ENCODE measurements around the gene ADCK1.
"Not testable (repeated sequence)": the region's sequence is repeated elsewhere in the genome, so short reads cannot be mapped to it uniquely, and the experiment has no call there.

The ADCK1 gene

DNA sequence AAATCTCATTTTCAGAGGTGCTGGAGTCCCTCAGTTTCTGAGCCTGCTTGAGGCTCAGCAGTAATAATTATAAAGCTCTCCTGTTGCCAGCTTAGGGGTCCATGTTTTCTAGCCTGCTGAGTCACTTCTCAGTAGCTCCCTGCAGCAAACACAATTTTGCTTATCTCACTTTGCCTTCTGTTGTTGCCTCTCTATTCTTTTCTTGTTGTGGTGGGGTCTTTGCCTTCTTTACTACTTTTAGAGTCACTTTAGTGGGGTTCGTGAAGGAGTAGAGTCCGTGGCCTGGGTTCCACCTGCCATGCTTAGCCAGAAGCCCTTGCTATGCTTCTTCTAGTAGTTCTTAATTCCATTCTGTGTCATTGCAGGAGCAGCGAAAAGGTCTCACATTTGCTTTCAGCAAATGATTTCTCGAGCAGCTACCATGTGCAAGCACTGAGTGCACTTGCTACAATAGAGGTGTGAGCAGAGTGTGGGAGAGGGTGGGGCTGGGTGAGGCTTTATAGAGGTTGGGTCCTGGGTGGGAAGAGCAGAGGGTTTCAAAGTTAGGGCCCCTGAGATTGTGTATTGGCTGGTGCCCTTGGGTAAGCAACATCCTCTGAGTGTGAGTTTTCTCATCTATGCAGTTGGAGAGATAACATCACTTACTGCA, 114.3 kb downstream of the ADCK1 start:
- Histone ChIP-seq H3K4me3 (ENCODE audit: low read length, poor library complexity, severe bottlenecking) (no peak overlapping the region), H3F3A (ENCODE audit: low read depth) (no peaks in the 10 kb centered on the region), H3K9me2 (replicated peaks; ENCODE audit: low read depth, low read length) (no peaks in the 10 kb centered on the region), H3K9me3 (ENCODE audit: insufficient read depth, low read depth, low read length) (no peaks in the 10 kb centered on the region), H3K4me2 (ENCODE audit: low read depth, low read length, poor library complexity, severe bottlenecking) (no peak overlapping the region), H3K4me1 (ENCODE audit: insufficient read depth, low read length, poor library complexity, severe bottlenecking) (no peaks in the 10 kb centered on the region), H3K27me3 (ENCODE audit: insufficient read depth, low read length, poor library complexity, severe bottlenecking) (no peaks in the 10 kb centered on the region), H4K20me1 (ENCODE audit: insufficient read depth, low read length, poor library complexity, severe bottlenecking) (no peaks in the 10 kb centered on the region), H3K9ac (ENCODE audit: low read depth, low read length, poor library complexity, severe bottlenecking) (no peak overlapping the region), H2AFZ (ENCODE audit: low read length) (no peak overlapping the region; the same call in 1 of the 2 replicates), H3K36me3 (ENCODE audit: insufficient read depth, low read length) (no peaks in the 10 kb centered on the region), H3K79me2 (ENCODE audit: insufficient read depth, low read length) (no peaks in the 10 kb centered on the region)
- TF ChIP-seq EZH2phosphoT487 (IDR thresholded peaks at IDR 0.05; ENCODE audit: borderline replicate concordance) (no peak), CTCF (conservative IDR thresholded peaks at IDR 0.05; ENCODE audit: low read length) (no peak)

- H3K9me3 ChIP-seq (ENCODE audit: insufficient read depth, low read depth, low read length); H3K4me2 ChIP-seq (ENCODE audit: low read depth, low read length, poor library complexity, severe bottlenecking); H3F3A ChIP-seq (ENCODE audit: low read depth); H3K4me1 ChIP-seq (ENCODE audit: insufficient read depth, low read length, poor library complexity, severe bottlenecking); H3K4me3 ChIP-seq (ENCODE audit: low read length, poor library complexity, severe bottlenecking); H3K9me2 ChIP-seq (replicated peaks; ENCODE audit: low read depth, low read length); H3K27me3 ChIP-seq (ENCODE audit: insufficient read depth, low read length, poor library complexity, severe bottlenecking); H3K36me3 ChIP-seq (ENCODE audit: insufficient read depth, low read length); H3K9ac ChIP-seq (ENCODE audit: low read depth, low read length, poor library complexity, severe bottlenecking); H2AFZ ChIP-seq (ENCODE audit: low read length); H3K79me2 ChIP-seq (ENCODE audit: insufficient read depth, low read length); H4K20me1 ChIP-seq (ENCODE audit: insufficient read depth, low read length, poor library complexity, severe bottlenecking): not testable (repeated sequence)
Measured at GRCh38 chr14:77915390-77915789, 115.5 kb downstream of the ADCK1 start.

GRCh38 chr14:77917491-77918201, 117.7 kb downstream of the ADCK1 start:
- no peak for TF ChIP-seq EZH2phosphoT487 (IDR thresholded peaks at IDR 0.05; ENCODE audit: borderline replicate concordance)
- no peak for TF ChIP-seq CTCF (conservative IDR thresholded peaks at IDR 0.05; ENCODE audit: low read length)
- no peak overlapping the region for H2AFZ ChIP-seq (ENCODE audit: low read length)
- H3K36me3 ChIP-seq (ENCODE audit: insufficient read depth, low read length): no peaks in the 10 kb centered on the region
- H3K9me2 ChIP-seq (replicated peaks; ENCODE audit: low read depth, low read length): no peaks in the 10 kb centered on the region
- no peaks in the 10 kb centered on the region for H3K27me3 ChIP-seq (ENCODE audit: insufficient read depth, low read length, poor library complexity, severe bottlenecking)
- no peaks in the 10 kb centered on the region for H3K9me3 ChIP-seq (ENCODE audit: insufficient read depth, low read depth, low read length)
- no peaks in the 10 kb centered on the region for H3K79me2 ChIP-seq (ENCODE audit: insufficient read depth, low read length)
- H3K4me2 ChIP-seq (ENCODE audit: low read depth, low read length, poor library complexity, severe bottlenecking): no peak overlapping the region
- H3K9ac ChIP-seq (ENCODE audit: low read depth, low read length, poor library complexity, severe bottlenecking): no peak overlapping the region
- no peaks in the 10 kb centered on the region for H3K4me1 ChIP-seq (ENCODE audit: insufficient read depth, low read length, poor library complexity, severe bottlenecking)
- no peaks in the 10 kb centered on the region for H3F3A ChIP-seq (ENCODE audit: low read depth)
- no peaks in the 10 kb centered on the region for H4K20me1 ChIP-seq (ENCODE audit: insufficient read depth, low read length, poor library complexity, severe bottlenecking)
- no peak overlapping the region for H3K4me3 ChIP-seq (ENCODE audit: low read length, poor library complexity, severe bottlenecking)

GRCh38 chr14:77918448-77918847, 118.5 kb downstream of the ADCK1 start:
- Histone ChIP-seq H3K36me3 (ENCODE audit: insufficient read depth, low read length) (no peaks in the 10 kb centered on the region), H3K9me2 (replicated peaks; ENCODE audit: low read depth, low read length) (no peaks in the 10 kb centered on the region), H3K9me3 (ENCODE audit: insufficient read depth, low read depth, low read length) (no peaks in the 10 kb centered on the region), H3F3A (ENCODE audit: low read depth) (no peaks in the 10 kb centered on the region), H3K79me2 (ENCODE audit: insufficient read depth, low read length) (no peaks in the 10 kb centered on the region), H3K9ac (ENCODE audit: low read depth, low read length, poor library complexity, severe bottlenecking) (no peak overlapping the region), H3K4me3 (ENCODE audit: low read length, poor library complexity, severe bottlenecking) (no peak overlapping the region), H3K27me3 (ENCODE audit: insufficient read depth, low read length, poor library complexity, severe bottlenecking) (no peaks in the 10 kb centered on the region), H4K20me1 (ENCODE audit: insufficient read depth, low read length, poor library complexity, severe bottlenecking) (no peaks in the 10 kb centered on the region), H3K4me2 (ENCODE audit: low read depth, low read length, poor library complexity, severe bottlenecking) (no peak overlapping the region), H3K4me1 (ENCODE audit: insufficient read depth, low read length, poor library complexity, severe bottlenecking) (no peaks in the 10 kb centered on the region), H2AFZ (ENCODE audit: low read length) (no peak overlapping the region)
- TF ChIP-seq CTCF (conservative IDR thresholded peaks at IDR 0.05; ENCODE audit: low read length): no peak
- TF ChIP-seq EZH2phosphoT487 (IDR thresholded peaks at IDR 0.05; ENCODE audit: borderline replicate concordance): no peak
